NCI-H2107 (cell line): ENCODE results near the gene RPL10A.
"Not testable (repeated sequence)": the region's sequence is repeated elsewhere in the genome, so short reads cannot be mapped to it uniquely, and the experiment has no call there.

Source experiments
- DNase-seq: peaks from one replicate; lab custom pipeline; 2025; lab: John Stamatoyannopoulos, UW

RPL10A gene

GRCh38 chr6:35468181-35468979 is at the start of gene RPL10A:
RPL10A (plus strand) TSS chr6:35468401; CDS start chr6:35468435, 34 bp downstream.
- peak; percentile 76 for DNase-seq

- DNase-seq, result no peak
Observed at GRCh38 chr6:35419417-35419816, 48.8 kb upstream of the RPL10A start.

- DNase-seq, result no peak
Observed at GRCh38 chr6:35419961-35420360, 48.2 kb upstream of the RPL10A start.

- no peak for DNase-seq
Observed at GRCh38 chr6:35425284-35425683, 42.9 kb upstream of the RPL10A start.

GRCh38 chr6:35426074-35426473 is 42.1 kb upstream of the RPL10A start:
- no peak for DNase-seq

- no peak for DNase-seq
Observed at GRCh38 chr6:35427435-35427834, 40.8 kb upstream of the RPL10A start.

GRCh38 chr6:35427851-35428321 is 40.3 kb upstream of the RPL10A start:
- no peak for DNase-seq

GRCh38 chr6:35428421-35429149 is 39.6 kb upstream of the RPL10A start:
- no peak for DNase-seq

GRCh38 chr6:35429463-35429862 is 38.7 kb upstream of the RPL10A start:
- DNase-seq, result no peak

GRCh38 chr6:35432291-35432690 is 35.9 kb upstream of the RPL10A start:
- no peak for DNase-seq

GRCh38 chr6:35432702-35433101 is 35.5 kb upstream of the RPL10A start:
- DNase-seq, result not testable (repeated sequence)

GRCh38 chr6:35435074-35435837 is 32.9 kb upstream of the RPL10A start:
- DNase-seq, result no peak

- no peak for DNase-seq
Observed at GRCh38 chr6:35436071-35436857, 31.9 kb upstream of the RPL10A start.

- not testable (repeated sequence) for DNase-seq
Observed at GRCh38 chr6:35438378-35439065, 29.7 kb upstream of the RPL10A start.

- no peak for DNase-seq
Observed at GRCh38 chr6:35439308-35439707, 28.9 kb upstream of the RPL10A start.

- DNase-seq, result no peak
Observed at GRCh38 chr6:35441205-35441604, 27.0 kb upstream of the RPL10A start.

- no peak for DNase-seq
Observed at GRCh38 chr6:35441642-35442041, 26.6 kb upstream of the RPL10A start.

GRCh38 chr6:35442693-35443092 is 25.5 kb upstream of the RPL10A start:
- no peak for DNase-seq

- no peak for DNase-seq
Observed at GRCh38 chr6:35443341-35444030, 24.7 kb upstream of the RPL10A start.

GRCh38 chr6:35445691-35446090 is 22.5 kb upstream of the RPL10A start:
- DNase-seq, result no peak
